Tibial nerve (tissue), 4 donors: ENCODE results near the gene PZP.

Experiments
- CTCF ChIP-seq, 5 experiments: fragments of 200-600 bp in 3 of 5; fragments of 450-650 bp in 2 of 5; sonication (generic) in 3 of 5; IDR thresholded peaks; one replicate each; pipeline ENCODE4 v1.5.1; 2016 to 2019; ENCODE audit warnings: antibody characterized with exemption in 5 of 5, mild to moderate bottlenecking in 3 of 5, moderate library complexity in 2 of 5
- EP300 ChIP-seq, 2 donors: sonication (generic); formaldehyde crosslinking; IDR thresholded peaks; one replicate each; pipeline ENCODE4 v1.6.1; 2017; ENCODE audit warnings: antibody characterized with exemption in 2 of 2, mild to moderate bottlenecking in 1 of 2
- POLR2A ChIP-seq, 2 donors: fragments of 450-650 bp; IDR thresholded peaks; one replicate each; pipeline ENCODE4 v1.6.1; 2017; ENCODE audit warnings: antibody characterized with exemption in 2 of 2, mild to moderate bottlenecking in 2 of 2, moderate library complexity in 2 of 2

DNA sequence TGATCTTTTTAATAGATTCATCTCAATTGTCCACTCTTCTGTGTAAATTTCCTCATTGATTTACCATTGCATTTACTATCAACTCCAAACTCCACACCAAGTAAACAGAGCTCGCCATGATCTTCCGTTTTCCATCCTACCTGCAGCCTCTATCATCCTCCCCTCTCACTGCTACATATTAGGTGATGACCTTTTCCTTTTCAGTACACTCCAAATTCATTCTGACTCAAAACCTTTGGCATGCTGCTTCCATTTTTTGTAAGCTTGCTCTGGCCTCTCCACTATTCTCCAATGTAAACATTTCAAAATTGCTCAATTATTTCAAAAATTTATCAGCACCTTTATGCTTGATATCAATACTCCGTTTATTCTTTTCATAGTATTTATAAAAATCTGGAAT lies 40.2 kb upstream of the PZP start:
- TF ChIP-seq CTCF (IDR thresholded peaks at IDR 0.05) (no peak), EP300 (IDR thresholded peaks at IDR 0.05) (no peak), POLR2A (IDR thresholded peaks at IDR 0.05) (no peak)
